Measurements from ENCODE around the gene PDLIM4.

Gene PDLIM4

GRCh38 chr5:132219981-132220380 is 37.5 kb upstream of the PDLIM4 start:
- 100% methylated on average over 1 of the region's 1 CpG for WGBS
- Histone ChIP-seq H3K36me3 (ENCODE audit: control insufficient read depth in 1 of 2, insufficient read depth in 2 of 2, low read depth in 1 of 2, low read length in 2 of 2) (peaks cover 24 to 27% of the 10 kb centered on the region in 2 experiments), H4K91ac (ENCODE audit: low read length) (no peak overlapping the region), H2BK5ac (ENCODE audit: low read depth, low read length, poor library complexity, severe bottlenecking) (no peak overlapping the region), H2AK5ac (ENCODE audit: low read length, severe bottlenecking) (no peak overlapping the region), H2BK15ac (ENCODE audit: low read depth, poor library complexity, severe bottlenecking) (no peak overlapping the region), H3K79me1 (replicated peaks; ENCODE audit: low read length, poor library complexity, severe bottlenecking) (peaks cover 58% of the 10 kb centered on the region), H2BK12ac (ENCODE audit: low read length in 2 of 2) (no peak overlapping the region), H3K18ac (ENCODE audit: low read depth in 1 of 2, low read length in 2 of 2) (no peak overlapping the region), H3K27ac (ENCODE audit: low read length, poor library complexity, severe bottlenecking) (no peak overlapping the region), H3K9ac (ENCODE audit: low read length) (no peak overlapping the region), H3K4me2 (ENCODE audit: low read length, poor library complexity, severe bottlenecking) (no peak overlapping the region), H3K4me3 (ENCODE audit: insufficient read depth in 1 of 2, low read depth in 1 of 2, low read length in 2 of 2) (no peak overlapping the region), H3K4ac (ENCODE audit: low read depth in 1 of 2, low read length in 2 of 2) (no peak overlapping the region), H2AFZ (ENCODE audit: low read depth, low read length) (no peak overlapping the region), H3K14ac (ENCODE audit: low read length in 2 of 2) (no peak overlapping the region), H3K4me1 (ENCODE audit: control insufficient read depth, insufficient read depth, low read depth, low read length) (peaks cover 8% of the 10 kb centered on the region), H4K8ac (ENCODE audit: low read length) (no peak overlapping the region), H3K23ac (ENCODE audit: low read length in 2 of 2) (no peak overlapping the region), H3K9me3 (ENCODE audit: control insufficient read depth, low read length) (no peaks in the 10 kb centered on the region), H2BK120ac (ENCODE audit: low read depth, low read length) (no peak overlapping the region), H3K27me3 (ENCODE audit: control insufficient read depth in 1 of 2, insufficient read depth in 1 of 2, low read length in 2 of 2) (no peaks in the 10 kb centered on the region)
- no peak for DNase-seq

- Histone ChIP-seq H3K18ac (ENCODE audit: low read depth in 1 of 2, low read length in 2 of 2) (no peak overlapping the region), H3K27me3 (ENCODE audit: control insufficient read depth in 1 of 2, insufficient read depth in 1 of 2, low read length in 2 of 2) (no peaks in the 10 kb centered on the region), H3K4me2 (ENCODE audit: low read length, poor library complexity, severe bottlenecking) (no peak overlapping the region), H3K23ac (ENCODE audit: low read length in 2 of 2) (no peak overlapping the region), H3K4me1 (ENCODE audit: control insufficient read depth, insufficient read depth, low read depth, low read length) (peaks cover 10% of the 10 kb centered on the region), H3K36me3 (ENCODE audit: control insufficient read depth in 1 of 2, insufficient read depth in 2 of 2, low read depth in 1 of 2, low read length in 2 of 2) (peaks cover 24 to 26% of the 10 kb centered on the region in 2 experiments), H2BK120ac (ENCODE audit: low read depth, low read length) (no peak overlapping the region), H3K4ac (ENCODE audit: low read depth in 1 of 2, low read length in 2 of 2) (no peak overlapping the region), H4K8ac (ENCODE audit: low read length) (no peak overlapping the region), H3K9me3 (ENCODE audit: control insufficient read depth, low read length) (no peaks in the 10 kb centered on the region), H3K9ac (ENCODE audit: low read length) (no peak overlapping the region), H3K27ac (ENCODE audit: low read length, poor library complexity, severe bottlenecking) (no peak overlapping the region), H4K91ac (ENCODE audit: low read length) (no peak overlapping the region), H2BK5ac (ENCODE audit: low read depth, low read length, poor library complexity, severe bottlenecking) (no peak overlapping the region), H2AFZ (ENCODE audit: low read depth, low read length) (no peak overlapping the region), H2AK5ac (ENCODE audit: low read length, severe bottlenecking) (no peak overlapping the region), H3K4me3 (ENCODE audit: insufficient read depth in 1 of 2, low read depth in 1 of 2, low read length in 2 of 2) (no peak overlapping the region), H3K79me1 (replicated peaks; ENCODE audit: low read length, poor library complexity, severe bottlenecking) (peaks cover 60% of the 10 kb centered on the region), H3K14ac (ENCODE audit: low read length in 2 of 2) (no peak overlapping the region), H2BK15ac (ENCODE audit: low read depth, poor library complexity, severe bottlenecking) (no peak overlapping the region), H2BK12ac (ENCODE audit: low read length in 2 of 2) (no peak overlapping the region)
- 96% methylated on average over 2 of the region's 2 CpGs for WGBS
- DNase-seq: no peak
Observed at GRCh38 chr5:132220491-132220890, 37.0 kb upstream of the PDLIM4 start.

- peaks cover 19% of the 10 kb centered on the region for H3K4me1 ChIP-seq (ENCODE audit: control insufficient read depth, insufficient read depth, low read depth, low read length)
- H3K4ac ChIP-seq (ENCODE audit: low read depth in 1 of 2, low read length in 2 of 2): peak overlapping the region; percentile 2 to 43
- H2AK5ac ChIP-seq (ENCODE audit: low read length, severe bottlenecking): peak overlapping the region; percentile 33
- H3K36me3 ChIP-seq (ENCODE audit: control insufficient read depth in 1 of 2, insufficient read depth in 2 of 2, low read depth in 1 of 2, low read length in 2 of 2): peaks cover 17 to 22% of the 10 kb centered on the region in 2 experiments
- H3K79me1 ChIP-seq (replicated peaks; ENCODE audit: low read length, poor library complexity, severe bottlenecking): peaks cover 68% of the 10 kb centered on the region
- no peak overlapping the region for H3K14ac ChIP-seq (ENCODE audit: low read length in 2 of 2)
- no peak overlapping the region for H3K4me2 ChIP-seq (ENCODE audit: low read length, poor library complexity, severe bottlenecking)
- H3K27me3 ChIP-seq (ENCODE audit: control insufficient read depth in 1 of 2, insufficient read depth in 1 of 2, low read length in 2 of 2): no peaks in the 10 kb centered on the region
- H2BK5ac ChIP-seq (ENCODE audit: low read depth, low read length, poor library complexity, severe bottlenecking): no peak overlapping the region
- H2BK15ac ChIP-seq (ENCODE audit: low read depth, poor library complexity, severe bottlenecking): no peak overlapping the region
- H3K9ac ChIP-seq (ENCODE audit: low read length): peak overlapping the region; percentile 44
- DNase-seq: no peak
- H2BK120ac ChIP-seq (ENCODE audit: low read depth, low read length): no peak overlapping the region
- H4K8ac ChIP-seq (ENCODE audit: low read length): no peak overlapping the region
- H3K9me3 ChIP-seq (ENCODE audit: control insufficient read depth, low read length): no peaks in the 10 kb centered on the region
- peak overlapping the region in 1 of 2 experiments; percentile 21 for H3K4me3 ChIP-seq (ENCODE audit: insufficient read depth in 1 of 2, low read depth in 1 of 2, low read length in 2 of 2)
- no peak overlapping the region for H3K27ac ChIP-seq (ENCODE audit: low read length, poor library complexity, severe bottlenecking)
- WGBS: 95% methylated on average over 7 of the region's 7 CpGs
- peak overlapping the region in 1 of 2 experiments; percentile 54 for H3K23ac ChIP-seq (ENCODE audit: low read length in 2 of 2)
- peak overlapping the region; percentile 7 for H4K91ac ChIP-seq (ENCODE audit: low read length)
- H2BK12ac ChIP-seq (ENCODE audit: low read length in 2 of 2): no peak overlapping the region
- peak overlapping the region in 1 of 2 experiments; percentile 43 for H3K18ac ChIP-seq (ENCODE audit: low read depth in 1 of 2, low read length in 2 of 2)
- H2AFZ ChIP-seq (ENCODE audit: low read depth, low read length): no peak overlapping the region
Observed at GRCh38 chr5:132221781-132222648, 35.5 kb upstream of the PDLIM4 start.

GRCh38 chr5:132222649-132223038 is 34.9 kb upstream of the PDLIM4 start:
- Histone ChIP-seq H2BK12ac (ENCODE audit: low read length in 2 of 2) (no peak overlapping the region), H2AFZ (ENCODE audit: low read depth, low read length) (no peak overlapping the region), H2BK15ac (ENCODE audit: low read depth, poor library complexity, severe bottlenecking) (no peak overlapping the region), H3K9me3 (ENCODE audit: control insufficient read depth, low read length) (no peaks in the 10 kb centered on the region), H3K36me3 (ENCODE audit: control insufficient read depth in 1 of 2, insufficient read depth in 2 of 2, low read depth in 1 of 2, low read length in 2 of 2) (peaks cover 11 to 17% of the 10 kb centered on the region in 2 experiments), H3K4ac (ENCODE audit: low read depth in 1 of 2, low read length in 2 of 2) (no peak overlapping the region), H3K27me3 (ENCODE audit: control insufficient read depth in 1 of 2, insufficient read depth in 1 of 2, low read length in 2 of 2) (no peaks in the 10 kb centered on the region), H4K8ac (ENCODE audit: low read length) (no peak overlapping the region), H3K4me1 (ENCODE audit: control insufficient read depth, insufficient read depth, low read depth, low read length) (peaks cover 19% of the 10 kb centered on the region), H3K18ac (ENCODE audit: low read depth in 1 of 2, low read length in 2 of 2) (no peak overlapping the region), H2BK120ac (ENCODE audit: low read depth, low read length) (no peak overlapping the region), H4K91ac (ENCODE audit: low read length) (no peak overlapping the region), H3K27ac (ENCODE audit: low read length, poor library complexity, severe bottlenecking) (no peak overlapping the region), H3K4me2 (ENCODE audit: low read length, poor library complexity, severe bottlenecking) (no peak overlapping the region), H2BK5ac (ENCODE audit: low read depth, low read length, poor library complexity, severe bottlenecking) (no peak overlapping the region), H3K79me1 (replicated peaks; ENCODE audit: low read length, poor library complexity, severe bottlenecking) (peaks cover 65% of the 10 kb centered on the region), H3K14ac (ENCODE audit: low read length in 2 of 2) (no peak overlapping the region), H3K23ac (ENCODE audit: low read length in 2 of 2) (no peak overlapping the region), H3K9ac (ENCODE audit: low read length) (peak overlapping the region; percentile 44), H2AK5ac (ENCODE audit: low read length, severe bottlenecking) (no peak overlapping the region), H3K4me3 (ENCODE audit: insufficient read depth in 1 of 2, low read depth in 1 of 2, low read length in 2 of 2) (no peak overlapping the region)
- WGBS: 100% methylated on average over 3 of the region's 3 CpGs
- DNase-seq: no peak
